Measurements from ENCODE around the gene TRIOBP.
"Not testable (repeated sequence)": the region's sequence is repeated elsewhere in the genome, so short reads cannot be mapped to it uniquely, and the experiment has no call there.

TRIOBP gene

GRCh38 chr22:37696260-37696656 lies 590 bp upstream of the TRIOBP start:
- FAIRE-seq: not testable (repeated sequence)

- no peak for FAIRE-seq
Measured at GRCh38 chr22:37697538-37697835, 639 bp downstream of the TRIOBP start.

GRCh38 chr22:37701141-37701786 lies 4.4 kb downstream of the TRIOBP start:
- no peak for FAIRE-seq

- FAIRE-seq: no peak
Measured at GRCh38 chr22:37703906-37704305, 7.1 kb downstream of the TRIOBP start.

DNA sequence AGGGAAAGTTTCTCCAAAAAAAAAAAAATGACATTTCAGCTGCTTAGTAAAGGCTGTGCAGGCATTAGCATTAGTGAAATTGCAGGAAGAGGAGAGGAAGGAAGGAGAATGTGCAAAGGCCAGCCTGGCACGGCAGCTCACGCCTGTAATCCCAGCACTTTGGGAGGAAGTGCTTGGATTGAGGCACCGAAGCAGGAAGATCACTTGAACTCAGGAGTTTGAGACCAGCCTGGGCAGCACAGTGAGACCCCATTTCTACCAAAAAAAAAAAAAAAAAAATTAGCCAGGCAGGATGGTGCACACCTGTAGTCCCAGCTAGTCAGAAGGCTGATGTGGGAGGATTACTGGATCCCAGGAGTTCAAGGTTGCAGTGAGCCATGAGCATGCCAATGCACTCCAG lies 7.8 kb downstream of the TRIOBP start:
- FAIRE-seq: no peak

- no peak for FAIRE-seq
Measured at GRCh38 chr22:37705205-37705604, 8.4 kb downstream of the TRIOBP start.

- FAIRE-seq: no peak
Measured at GRCh38 chr22:37708580-37709444, 12.0 kb downstream of the TRIOBP start.

DNA sequence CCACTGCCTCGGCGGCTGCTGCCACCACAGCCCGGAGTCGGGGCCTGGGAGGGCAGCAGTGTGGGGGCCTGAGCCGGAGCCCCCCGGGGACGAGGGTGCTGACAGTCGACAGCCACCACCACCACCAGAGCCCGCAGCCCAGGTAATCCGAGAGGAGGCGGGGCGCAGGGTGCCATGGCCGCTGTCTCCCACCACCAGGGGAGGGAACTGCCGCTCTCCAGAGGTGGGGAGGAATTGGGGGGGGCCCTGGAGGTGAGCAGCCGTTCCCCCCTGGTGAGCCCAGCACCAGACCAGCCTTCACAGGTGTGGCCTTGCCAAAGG lies 12.6 kb downstream of the TRIOBP start:
- FAIRE-seq: no peak

DNA sequence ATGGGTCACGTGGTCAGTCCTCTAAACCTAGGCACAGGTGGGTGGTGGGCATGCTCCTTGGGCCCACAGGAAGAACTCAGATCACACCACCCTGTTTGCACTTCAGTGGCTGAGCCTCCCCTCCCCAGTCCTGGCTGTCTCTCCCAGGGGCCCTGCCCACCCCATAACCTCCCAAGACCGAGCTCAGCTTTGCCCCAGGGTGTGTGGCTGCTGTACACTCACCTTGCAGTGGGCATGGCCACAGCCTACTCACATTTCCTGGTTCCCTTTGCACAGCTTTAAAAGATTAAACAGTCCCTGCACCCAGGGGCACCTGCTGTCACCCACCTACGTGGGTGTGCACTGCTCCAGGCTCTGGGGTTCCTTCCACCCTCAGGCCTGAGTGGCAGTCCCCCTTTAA lies 13.8 kb downstream of the TRIOBP start:
- FAIRE-seq: no peak

- no peak for FAIRE-seq
Measured at GRCh38 chr22:37711490-37711889, 14.6 kb downstream of the TRIOBP start.

DNA sequence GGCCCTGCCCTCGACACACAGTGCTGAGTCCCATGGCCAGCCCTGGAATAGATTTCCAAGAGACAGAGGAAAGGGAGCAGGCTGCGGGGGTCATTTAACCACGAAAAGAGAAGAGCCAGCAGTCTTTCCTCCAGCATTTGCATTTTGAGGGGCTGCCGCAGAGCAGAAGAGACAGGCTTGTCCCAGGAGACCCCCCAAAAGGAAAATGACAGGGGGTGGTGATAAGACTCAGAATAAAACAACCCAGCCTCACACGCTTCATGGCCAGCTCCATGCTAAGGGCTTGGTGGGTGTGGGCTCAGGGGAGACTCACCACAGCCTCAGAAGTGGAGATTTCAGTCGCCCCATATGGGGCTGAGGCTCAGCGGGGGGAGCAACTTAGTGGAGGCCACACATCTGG lies 16.9 kb downstream of the TRIOBP start:
- FAIRE-seq: no peak

DNA sequence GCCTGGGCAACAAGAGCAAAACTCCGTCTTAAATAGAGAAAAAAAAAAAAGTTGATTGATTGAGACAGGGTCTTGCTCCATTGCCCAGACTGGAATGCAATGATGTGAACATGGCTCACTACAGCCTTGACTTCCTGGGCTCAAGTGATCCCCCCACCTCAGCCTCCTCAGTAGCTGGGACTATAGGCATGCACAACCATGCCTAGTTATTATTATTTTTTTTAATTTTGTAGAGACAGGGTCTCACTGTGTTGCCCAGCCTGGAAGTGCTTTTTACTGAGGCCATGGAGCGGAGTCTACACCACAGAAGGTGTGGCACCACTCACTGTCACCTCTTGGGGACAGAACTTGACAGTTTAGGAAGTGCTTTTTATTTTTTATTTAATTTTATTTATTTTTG lies 17.8 kb downstream of the TRIOBP start:
- no peak for FAIRE-seq

DNA sequence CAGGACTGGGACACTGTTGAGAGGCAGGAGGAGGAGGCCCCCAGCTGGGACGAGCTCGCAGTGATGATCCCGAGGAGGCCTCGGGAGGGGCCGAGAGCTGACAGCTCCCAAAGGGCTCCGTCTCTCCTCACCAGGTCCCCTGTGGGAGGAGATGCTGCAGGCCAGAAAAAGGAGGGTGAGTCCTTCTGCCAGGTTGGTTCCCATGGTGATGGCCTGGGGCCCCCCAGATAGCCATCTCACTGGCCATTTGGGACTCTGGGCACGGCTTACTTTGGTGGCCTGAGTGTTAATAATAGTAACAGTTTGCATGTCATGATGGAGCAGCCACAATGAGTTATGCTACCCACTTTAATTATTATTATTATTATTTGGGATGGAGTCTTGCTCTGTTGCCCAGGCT lies 18.9 kb downstream of the TRIOBP start:
- FAIRE-seq: no peak

DNA sequence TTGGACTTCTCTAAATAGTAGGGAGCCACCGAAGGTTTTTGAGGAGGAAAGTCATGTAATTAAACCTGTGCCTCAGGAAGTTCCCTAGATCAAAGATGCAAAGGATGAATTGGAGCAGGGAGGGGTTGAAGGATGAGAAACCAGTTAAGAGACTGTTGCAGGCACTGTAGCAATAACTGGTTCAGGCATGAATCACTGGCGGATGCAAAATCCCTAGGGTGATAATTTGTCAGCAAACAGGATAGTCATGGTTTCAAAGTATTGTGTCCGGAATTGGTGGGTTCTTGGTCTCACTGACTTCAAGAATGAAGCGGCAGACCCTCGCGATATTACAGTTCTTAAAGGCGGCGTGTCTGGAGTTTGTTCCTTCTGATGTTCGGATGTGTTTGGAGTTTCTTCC lies 19.9 kb downstream of the TRIOBP start:
- FAIRE-seq: no peak

- FAIRE-seq: not testable (repeated sequence)
Measured at GRCh38 chr22:37717235-37717634, 20.4 kb downstream of the TRIOBP start.

- FAIRE-seq: not testable (repeated sequence)
Measured at GRCh38 chr22:37717746-37718305, 21.0 kb downstream of the TRIOBP start.

DNA sequence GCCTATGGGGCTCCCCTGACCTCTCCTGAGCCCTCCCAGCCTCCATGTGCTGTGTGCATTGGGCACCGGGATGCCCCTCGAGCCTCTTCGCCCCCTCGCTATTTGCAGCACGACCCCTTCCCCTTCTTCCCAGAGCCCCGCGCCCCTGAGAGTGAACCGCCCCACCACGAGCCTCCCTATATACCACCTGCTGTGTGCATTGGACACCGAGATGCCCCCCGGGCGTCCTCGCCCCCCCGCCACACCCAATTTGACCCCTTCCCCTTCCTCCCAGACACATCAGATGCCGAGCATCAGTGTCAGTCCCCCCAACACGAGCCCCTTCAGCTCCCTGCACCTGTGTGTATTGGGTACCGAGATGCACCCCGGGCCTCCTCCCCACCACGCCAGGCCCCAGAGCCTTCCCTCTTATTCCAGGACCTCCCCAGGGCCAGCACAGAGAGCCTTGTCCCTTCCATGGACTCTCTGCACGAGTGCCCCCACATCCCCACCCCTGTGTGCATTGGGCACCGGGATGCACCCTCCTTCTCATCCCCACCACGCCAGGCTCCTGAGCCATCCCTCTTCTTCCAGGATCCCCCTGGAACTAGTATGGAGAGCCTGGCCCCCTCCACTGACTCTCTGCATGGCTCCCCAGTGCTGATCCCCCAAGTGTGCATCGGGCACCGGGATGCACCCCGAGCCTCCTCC lies 28.8 kb downstream of the TRIOBP start:
- FAIRE-seq: no peak

- FAIRE-seq: no peak
Measured at GRCh38 chr22:37726241-37726887, 29.5 kb downstream of the TRIOBP start.

DNA sequence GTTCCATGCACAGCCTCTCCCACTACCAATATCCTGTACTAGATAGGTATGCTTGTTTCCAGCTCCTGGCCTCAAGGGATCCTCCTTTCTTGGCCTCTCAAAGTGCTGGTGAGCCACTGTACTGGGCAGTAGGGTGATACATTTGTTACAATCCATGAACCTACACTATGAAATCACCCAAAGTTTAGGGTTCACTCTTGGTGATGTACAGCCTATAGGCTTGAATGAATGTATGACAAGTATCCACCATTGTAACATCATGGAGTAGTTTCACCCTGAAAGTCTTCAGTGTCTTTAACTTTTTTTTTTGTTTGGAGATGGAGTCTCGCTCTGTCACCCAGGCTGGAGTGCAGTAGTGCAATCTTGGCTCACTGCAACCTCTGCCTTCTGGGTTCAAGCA lies 31.8 kb downstream of the TRIOBP start:
- no peak for FAIRE-seq

DNA sequence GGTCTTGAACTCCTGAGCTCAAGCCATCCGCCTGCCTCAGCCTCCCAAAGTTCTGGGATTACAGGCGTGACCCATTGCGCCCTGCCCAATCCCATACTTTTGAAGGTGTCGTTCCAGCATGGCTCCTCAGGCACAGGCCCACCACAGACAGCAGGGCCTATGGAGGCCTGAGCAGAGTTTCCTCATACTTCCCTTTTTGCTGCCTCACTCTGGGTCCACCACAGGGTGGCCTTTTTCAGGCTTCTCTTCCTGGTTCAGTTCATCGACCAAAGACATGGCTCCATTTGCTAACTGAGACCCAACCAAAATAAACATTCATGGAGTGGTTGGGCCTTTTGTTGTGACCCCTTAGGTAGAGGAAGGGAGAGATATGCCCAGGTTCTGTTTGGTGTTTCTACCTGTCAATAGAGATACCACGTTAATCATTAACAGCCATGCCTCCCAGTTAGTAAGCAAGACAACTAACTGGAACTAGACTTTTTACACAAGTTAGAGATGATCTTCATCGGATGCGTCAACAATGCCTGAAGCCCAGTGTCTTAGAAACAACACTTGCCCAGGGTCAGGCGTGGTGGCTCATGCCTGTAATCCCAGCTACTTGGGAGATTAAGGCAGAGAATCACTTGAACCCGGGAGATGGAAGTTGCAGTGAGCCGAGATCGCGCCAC lies 35.1 kb downstream of the TRIOBP start:
- FAIRE-seq: no peak

DNA sequence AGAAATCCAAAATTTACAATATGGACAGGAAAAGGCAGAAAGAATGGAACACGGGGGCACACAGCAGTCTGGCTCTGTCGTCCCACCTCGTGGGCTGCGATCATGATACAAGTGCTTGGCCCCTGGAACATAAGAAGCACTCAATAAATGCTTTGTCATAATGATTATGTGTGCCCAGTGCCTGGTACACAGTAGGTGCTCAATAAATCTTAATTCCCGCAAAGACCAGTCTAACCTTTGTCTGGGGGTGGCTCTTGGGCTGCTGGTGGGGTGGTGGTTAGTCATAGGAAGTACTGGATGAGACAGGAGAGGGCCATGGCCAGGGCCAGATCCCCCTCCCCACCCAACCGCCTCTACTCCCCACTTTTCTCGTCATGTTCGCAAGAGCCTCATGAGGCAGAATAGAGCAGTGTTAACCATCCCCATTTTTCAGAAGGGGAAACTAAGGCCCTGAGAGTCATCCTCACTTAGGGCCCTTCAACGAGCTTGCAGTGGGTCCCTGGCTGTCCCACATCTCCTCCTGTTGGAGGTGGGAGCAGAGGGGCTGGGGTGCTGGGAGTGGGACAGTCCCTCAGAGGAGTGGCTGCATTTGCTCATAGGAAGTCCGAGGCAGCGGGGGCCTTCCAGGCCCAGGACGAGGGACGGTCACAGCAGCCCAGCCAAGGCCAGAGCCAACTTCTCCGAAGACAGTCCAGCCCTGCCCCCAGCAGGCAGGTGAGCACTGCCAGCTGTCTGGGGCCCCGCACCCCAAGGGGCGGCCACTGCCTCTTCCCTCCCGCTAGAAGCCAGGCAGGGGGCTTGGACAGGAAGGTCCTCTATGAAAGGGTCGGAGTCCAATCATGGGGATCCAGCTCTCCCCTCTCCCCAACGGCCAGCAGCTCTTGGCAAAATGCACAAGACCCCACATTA lies 36.1 kb downstream of the TRIOBP start:
- no peak for FAIRE-seq
